Liver (tissue), 3 donors: Measurements from ENCODE around the gene PTCD2.

Experiments
- CTCF ChIP-seq: fragments of 150-350 bp; IDR thresholded peaks from 2 replicates; pipeline ENCODE4 v1.5.1; 2017; ENCODE audit warnings: improper control_type of control experiment, low read depth, low read length; ENCODE audit not compliant: missing input control
- FOXA1 ChIP-seq: IDR thresholded peaks from 2 replicates; pipeline ENCODE4 v1.6.1; 2016; ENCODE audit warnings: antibody characterized with exemption
- GABPA ChIP-seq, 2 donors: IDR thresholded peaks in 1 of 2; conservative IDR thresholded peaks in 1 of 2; 2 replicates each; pipeline ENCODE4 v1.6.1; 2016; ENCODE audit warnings: antibody characterized with exemption in 2 of 2, mild to moderate bottlenecking in 1 of 2, moderate library complexity in 1 of 2
- HNF4G ChIP-seq: IDR thresholded peaks from 2 replicates; pipeline ENCODE4 v1.6.1; 2016; ENCODE audit warnings: antibody characterized with exemption
- JUND ChIP-seq, 2 donors: IDR thresholded peaks; 2 replicates each; pipeline ENCODE4 v1.6.1; 2016; ENCODE audit warnings: antibody characterized with exemption in 2 of 2
- MAX ChIP-seq: IDR thresholded peaks from 2 replicates; pipeline ENCODE4 v1.6.1; 2016; ENCODE audit warnings: antibody characterized with exemption
- RAD21 ChIP-seq, 2 donors: IDR thresholded peaks; 2 replicates each; pipeline ENCODE4 v1.6.1; 2016; ENCODE audit warnings: antibody characterized with exemption in 2 of 2, mild to moderate bottlenecking in 2 of 2
- REST ChIP-seq: IDR thresholded peaks from 2 replicates; pipeline ENCODE4 v1.6.1; 2016; ENCODE audit warnings: antibody characterized with exemption, mild to moderate bottlenecking
- RXRA ChIP-seq, 2 donors: IDR thresholded peaks; 2 replicates each; pipeline ENCODE4 v1.6.1; 2017 to 2018; ENCODE audit warnings: antibody characterized with exemption in 2 of 2, mild to moderate bottlenecking in 1 of 2
- SP1 ChIP-seq: IDR thresholded peaks from 2 replicates; pipeline ENCODE4 v1.6.1; 2018; ENCODE audit warnings: antibody characterized with exemption, mild to moderate bottlenecking
- TAF1 ChIP-seq: conservative IDR thresholded peaks from 2 replicates; pipeline ENCODE4 v1.6.1; 2016; ENCODE audit warnings: antibody characterized with exemption, mild to moderate bottlenecking
- YY1 ChIP-seq: IDR thresholded peaks from 2 replicates; pipeline ENCODE4 v1.6.1; 2016; ENCODE audit warnings: antibody characterized with exemption, mild to moderate bottlenecking
- ZBTB33 ChIP-seq: IDR thresholded peaks from 2 replicates; pipeline ENCODE4 v1.6.1; 2016; ENCODE audit warnings: antibody characterized with exemption
- donor health status: healthy.
- donor health status: healthy.

- TF ChIP-seq REST (no peak), CTCF (no peak), YY1 (no peak), SP1 (no peak), JUND (IDR thresholded peaks at IDR 0.05) (no peak), RAD21 (IDR thresholded peaks at IDR 0.05) (no peak), MAX (no peak), ZBTB33 (no peak), TAF1 (no peak), FOXA1 (no peak), HNF4G (no peak), RXRA (IDR thresholded peaks at IDR 0.05) (no peak), GABPA (IDR thresholded peaks at IDR 0.05 in 1 of 2, conservative IDR thresholded peaks at IDR 0.05 in 1 of 2) (no peak)
Measured at GRCh38 chr5:72359886-72360285, 39.7 kb downstream of the PTCD2 start.
